ENCODE measurements around the gene SESN2. TPM values are rescaled to one million over a fixed set of nuclear protein-coding genes. Genes with fewer than 3 reads are reported as not detected.

Gene SESN2
- polyA plus RNA-seq, 2 of the 4 experiments (the other 2 are of a cell fraction) = 5.2 to 16.6 TPM

GRCh38 chr1:28241638-28242241, 17.6 kb upstream of the SESN2 start:
- no peak for FAIRE-seq
- 90% methylated on average over 10 of the region's 10 CpGs for WGBS (ENCODE audit: missing lambda C conversion rate)

GRCh38 chr1:28243685-28244311, 15.5 kb upstream of the SESN2 start:
- Histone ChIP-seq H3K4me3 (no peak overlapping the region), H3K4me1 (peaks cover 20% of the 10 kb centered on the region), H3K9me3 (no peaks in the 10 kb centered on the region), H3K4me2 (no peak overlapping the region), H3K27ac (no peak overlapping the region)
- ChIA-PET CTCF (interaction anchor here (0.6 to 1.7 kb wide), 4 partner anchors 9 to 376 kb away, joined by 3 to 5 read pairs (median 4); no protein-coding TSS in a partner anchor), POLR2A (no interaction called here)
- WGBS (ENCODE audit: missing lambda C conversion rate) = 88% methylated on average over 2 of the region's 2 CpGs
- no peak for FAIRE-seq
- no peak for ATAC-seq
- no peak for DNase-seq (ENCODE audit: low read depth in 1 of 2, low spot score in 1 of 2)
- TF ChIP-seq EHF (CRISPR knock-in tag; IDR thresholded peaks at IDR 0.05) (no peak), CEBPB (IDR thresholded peaks at IDR 0.05) (peak in 1 of 2 experiments; percentile 30; a peak in 1 of 4 replicates)

More at GRCh38 chr1:28241638-28242241, 17.6 kb upstream of the SESN2 start:
- H3K9me3 ChIP-seq = no peaks in the 10 kb centered on the region
- no peak overlapping the region for H3K27ac ChIP-seq
- peaks cover 15% of the 10 kb centered on the region for H3K4me1 ChIP-seq
- ChIA-PET POLR2A (no interaction called here), CTCF (no interaction called here)
- no peak overlapping the region for H3K4me2 ChIP-seq
- ATAC-seq = no peak
- no peak overlapping the region for H3K4me3 ChIP-seq
- no peak for DNase-seq (ENCODE audit: low read depth in 1 of 2, low spot score in 1 of 2)
- TF ChIP-seq HOXB5 (CRISPR knock-in tag; IDR thresholded peaks at IDR 0.05) (no peak), MYC (IDR thresholded peaks at IDR 0.05; ENCODE audit: borderline replicate concordance, low read length) (no peak), RCOR1 (IDR thresholded peaks at IDR 0.05; ENCODE audit: low read depth, low read length) (no peak), ZSCAN20 (CRISPR knock-in tag; IDR thresholded peaks at IDR 0.05) (no peak), EHF (CRISPR knock-in tag; IDR thresholded peaks at IDR 0.05) (no peak), ATOH8 (CRISPR knock-in tag; IDR thresholded peaks at IDR 0.05; ENCODE audit: low read depth) (no peak), BHLHE40 (IDR thresholded peaks at IDR 0.05; ENCODE audit: low read depth, low read length) (no peak), NFE2L2 (conservative IDR thresholded peaks at IDR 0.05; ENCODE audit: low read length) (no peak), RAD21 (conservative IDR thresholded peaks at IDR 0.05 in 1 of 2, IDR thresholded peaks at IDR 0.05 in 1 of 2) (no peak), POLR2AphosphoS2 (conservative IDR thresholded peaks at IDR 0.05; ENCODE audit: low read length) (no peak), EHMT2 (IDR thresholded peaks at IDR 0.05; ENCODE audit: low read depth) (no peak), RFX5 (IDR thresholded peaks at IDR 0.05) (no peak)

- no peaks in the 10 kb centered on the region for H3K9me3 ChIP-seq
- ChIA-PET POLR2A (no interaction called here), CTCF (interaction anchor here (1.6 kb wide), 2 partner anchors 8 to 10 kb away, joined by 3 to 5 read pairs; no protein-coding TSS in a partner anchor)
- no peak for ATAC-seq
- 92% methylated on average over 13 of the region's 13 CpGs for WGBS (ENCODE audit: missing lambda C conversion rate)
- DNase-seq (ENCODE audit: low read depth in 1 of 2, low spot score in 1 of 2) = no peak
- no peak overlapping the region for H3K27ac ChIP-seq
- H3K4me3 ChIP-seq = no peak overlapping the region
- no peak overlapping the region for H3K4me2 ChIP-seq
- FAIRE-seq = no peak
- peaks cover 27% of the 10 kb centered on the region for H3K4me1 ChIP-seq
- TF ChIP-seq HOXB13 (CRISPR knock-in tag; IDR thresholded peaks at IDR 0.05; ENCODE audit: low read depth) = no peak
- no peak for TF ChIP-seq HMGXB4 (CRISPR knock-in tag; IDR thresholded peaks at IDR 0.05; ENCODE audit: borderline replicate concordance)
- TF ChIP-seq REST (IDR thresholded peaks at IDR 0.05) = no peak
- TF ChIP-seq CEBPB (IDR thresholded peaks at IDR 0.05) = no peak
- TF ChIP-seq RFX5 (IDR thresholded peaks at IDR 0.05) = no peak
- TF ChIP-seq ZFP36 (IDR thresholded peaks at IDR 0.05; ENCODE audit: borderline replicate concordance, partially characterized antibody) = no peak
- TF ChIP-seq JUN (IDR thresholded peaks at IDR 0.05) = no peak
- no peak for TF ChIP-seq KDM1A (IDR thresholded peaks at IDR 0.05; ENCODE audit: low read depth)
- TF ChIP-seq E2F6 (IDR thresholded peaks at IDR 0.05; ENCODE audit: borderline replicate concordance, low read depth) = no peak
- no peak for TF ChIP-seq MYC (IDR thresholded peaks at IDR 0.05; ENCODE audit: borderline replicate concordance, low read length)
- no peak for TF ChIP-seq FOSL2 (IDR thresholded peaks at IDR 0.05)
- TF ChIP-seq FOSL2 (CRISPR knock-in tag; IDR thresholded peaks at IDR 0.05) = no peak
- TF ChIP-seq PHF8 (IDR thresholded peaks at IDR 0.05; ENCODE audit: borderline replicate concordance, low read depth) = no peak
- TF ChIP-seq CBX2 (IDR thresholded peaks at IDR 0.05; ENCODE audit: borderline replicate concordance, low read depth) = no peak
- TF ChIP-seq POLR2A (IDR thresholded peaks at IDR 0.05; ENCODE audit: low read length) = no peak
- TF ChIP-seq POLR2AphosphoS2 (conservative IDR thresholded peaks at IDR 0.05; ENCODE audit: low read length) = no peak
Measured at GRCh38 chr1:28244549-28245251, 14.6 kb upstream of the SESN2 start.

All from A549 (cell line).